ENCODE measurements around the gene GALNTL6.

DNA sequence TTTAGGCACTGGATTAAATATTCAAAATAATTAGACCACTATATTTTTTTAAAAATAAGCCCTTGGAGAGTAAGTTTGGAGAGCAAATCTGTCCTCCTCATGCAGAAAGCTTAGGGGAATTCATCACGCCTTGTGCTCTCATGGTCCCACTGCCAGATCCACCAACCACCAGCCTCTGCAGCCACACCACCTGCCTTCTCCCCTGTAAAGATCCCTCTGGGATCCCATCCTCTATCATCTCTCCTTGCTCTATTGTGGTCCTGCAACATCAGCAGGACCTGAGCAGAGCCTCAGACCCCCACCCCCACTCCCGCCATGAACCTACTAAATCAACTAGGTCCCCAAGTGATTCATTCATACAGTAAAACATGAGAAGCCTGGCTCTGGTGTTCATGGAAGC lies 872.8 kb downstream of the GALNTL6 start:
- TF ChIP-seq, protein P1, sequence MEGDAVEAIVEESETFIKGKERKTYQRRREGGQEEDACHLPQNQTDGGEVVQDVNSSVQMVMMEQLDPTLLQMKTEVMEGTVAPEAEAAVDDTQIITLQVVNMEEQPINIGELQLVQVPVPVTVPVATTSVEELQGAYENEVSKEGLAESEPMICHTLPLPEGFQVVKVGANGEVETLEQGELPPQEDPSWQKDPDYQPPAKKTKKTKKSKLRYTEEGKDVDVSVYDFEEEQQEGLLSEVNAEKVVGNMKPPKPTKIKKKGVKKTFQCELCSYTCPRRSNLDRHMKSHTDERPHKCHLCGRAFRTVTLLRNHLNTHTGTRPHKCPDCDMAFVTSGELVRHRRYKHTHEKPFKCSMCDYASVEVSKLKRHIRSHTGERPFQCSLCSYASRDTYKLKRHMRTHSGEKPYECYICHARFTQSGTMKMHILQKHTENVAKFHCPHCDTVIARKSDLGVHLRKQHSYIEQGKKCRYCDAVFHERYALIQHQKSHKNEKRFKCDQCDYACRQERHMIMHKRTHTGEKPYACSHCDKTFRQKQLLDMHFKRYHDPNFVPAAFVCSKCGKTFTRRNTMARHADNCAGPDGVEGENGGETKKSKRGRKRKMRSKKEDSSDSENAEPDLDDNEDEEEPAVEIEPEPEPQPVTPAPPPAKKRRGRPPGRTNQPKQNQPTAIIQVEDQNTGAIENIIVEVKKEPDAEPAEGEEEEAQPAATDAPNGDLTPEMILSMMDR (IDR thresholded peaks at IDR 0.05): no peak
- TF ChIP-seq POLR2A (IDR thresholded peaks at IDR 0.05): no peak
